ENCODE results near the gene PRIM2.
"Not testable (repeated sequence)": the region's sequence is repeated elsewhere in the genome, so short reads cannot be mapped to it uniquely, and the experiment has no call there.

Gene PRIM2

GRCh38 chr6:57310095-57310816 is 7.2 kb upstream of the PRIM2 start:
- DNase-seq: not testable (repeated sequence)

DNA sequence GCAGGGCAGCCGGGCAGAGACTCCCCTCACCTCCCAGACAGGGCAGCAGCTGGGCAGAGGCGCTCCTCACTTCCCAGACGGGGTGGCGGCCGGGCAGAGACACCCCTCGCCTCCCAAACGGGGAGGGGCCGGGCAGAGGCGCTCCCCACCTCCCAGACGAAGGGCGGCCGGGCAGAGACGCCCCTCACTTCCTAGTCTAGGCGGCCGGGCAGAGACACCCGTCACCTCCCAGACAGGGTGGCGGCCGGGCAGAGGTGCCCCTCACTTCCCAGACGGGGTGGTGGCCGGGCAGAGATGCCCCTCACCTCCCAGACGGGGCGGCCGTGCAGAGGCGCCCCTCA is 6.6 kb upstream of the PRIM2 start:
- DNase-seq: no peak

- not testable (repeated sequence) for DNase-seq
Measured at GRCh38 chr6:57311300-57312003, 6.0 kb upstream of the PRIM2 start.

GRCh38 chr6:57312004-57312345 is 5.5 kb upstream of the PRIM2 start:
- no peak for DNase-seq

GRCh38 chr6:57313009-57313408 is 4.4 kb upstream of the PRIM2 start:
- DNase-seq: no peak

GRCh38 chr6:57313711-57314471 is 3.5 kb upstream of the PRIM2 start:
- DNase-seq: no peak

DNA sequence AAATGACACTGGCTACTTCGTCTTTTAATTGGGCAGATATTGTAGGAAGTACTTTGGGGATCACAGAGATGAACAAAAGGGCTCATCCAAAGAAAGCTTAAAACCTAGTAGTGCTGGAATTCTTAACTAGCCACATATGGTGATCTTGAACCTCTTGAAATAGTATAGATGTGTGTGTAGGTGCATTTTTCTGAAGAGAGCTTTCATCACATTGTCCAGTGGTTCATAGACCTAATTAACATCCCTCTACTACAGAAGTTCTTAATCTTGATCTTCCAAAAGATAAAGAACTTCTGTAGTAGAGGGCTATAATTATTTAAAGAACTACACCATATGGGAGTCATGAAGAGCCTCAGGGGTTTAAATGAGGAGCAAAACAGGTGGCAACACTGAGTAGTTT is 2.3 kb upstream of the PRIM2 start:
- DNase-seq: no peak

DNA sequence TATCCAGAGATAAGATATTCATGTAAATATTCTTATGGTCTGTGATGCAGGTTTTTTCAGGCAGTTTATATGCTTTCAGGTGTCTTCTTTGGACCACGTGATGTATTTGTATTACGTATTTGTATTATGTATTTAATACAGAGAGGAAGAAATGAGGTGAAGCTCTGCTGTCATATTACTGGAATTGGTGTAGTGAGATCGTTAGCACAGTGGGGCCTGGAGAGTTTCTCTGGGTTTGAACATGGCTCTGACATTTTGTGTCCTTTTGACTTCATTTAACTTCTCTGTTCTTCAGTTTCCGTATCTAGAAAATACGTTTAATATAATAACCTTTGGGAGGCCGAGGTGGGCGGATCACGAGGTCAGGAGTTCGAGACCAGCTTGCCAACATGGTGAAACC is 1.6 kb upstream of the PRIM2 start:
- DNase-seq: no peak

DNA sequence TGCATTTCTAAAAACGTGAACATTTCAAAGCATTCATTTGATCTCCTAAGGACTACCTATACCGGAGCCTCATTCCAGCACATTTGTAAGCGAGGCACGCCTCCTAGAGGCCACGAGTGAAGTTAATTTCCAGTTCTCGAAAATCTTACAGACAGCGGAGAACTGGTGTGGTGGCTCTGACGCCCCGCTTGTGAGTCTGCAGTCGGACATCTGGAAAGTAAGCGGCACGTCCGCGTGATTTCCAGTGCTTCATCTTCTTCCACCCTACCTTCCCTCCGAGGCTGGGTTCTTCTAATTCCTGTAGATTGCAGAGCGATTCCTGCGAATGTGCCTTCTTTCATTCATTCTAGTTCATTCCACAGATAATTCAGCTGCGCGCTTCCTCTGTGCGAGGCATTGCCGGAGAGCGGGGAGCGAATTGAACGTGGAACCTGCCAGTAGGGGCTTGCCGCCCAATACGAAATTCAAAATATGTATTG is 810 bp upstream of the PRIM2 start:
- DNase-seq: peak; percentile 46 to 89 (median 69)

DNA sequence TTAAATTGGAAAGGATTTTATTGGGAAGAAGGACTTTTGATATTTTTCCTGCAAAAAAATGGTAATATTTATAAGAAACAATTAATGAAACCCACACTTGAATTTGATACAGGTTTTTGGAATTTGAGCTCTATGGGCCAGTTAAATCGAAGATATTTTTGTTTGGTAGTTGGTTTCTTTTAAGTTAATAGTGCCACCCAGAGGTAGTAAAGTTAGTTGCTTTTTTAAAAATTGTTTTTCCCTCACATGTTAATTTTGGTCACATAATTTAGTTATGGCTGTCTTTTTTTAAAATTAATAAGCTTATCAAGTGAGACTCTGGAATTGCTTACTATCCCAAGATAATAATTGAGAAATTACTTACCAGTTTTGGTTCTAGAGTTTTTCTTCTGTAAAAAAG is 7.1 kb downstream of the PRIM2 start:
- peak in 1 of 5 experiments; percentile 35 for DNase-seq

DNA sequence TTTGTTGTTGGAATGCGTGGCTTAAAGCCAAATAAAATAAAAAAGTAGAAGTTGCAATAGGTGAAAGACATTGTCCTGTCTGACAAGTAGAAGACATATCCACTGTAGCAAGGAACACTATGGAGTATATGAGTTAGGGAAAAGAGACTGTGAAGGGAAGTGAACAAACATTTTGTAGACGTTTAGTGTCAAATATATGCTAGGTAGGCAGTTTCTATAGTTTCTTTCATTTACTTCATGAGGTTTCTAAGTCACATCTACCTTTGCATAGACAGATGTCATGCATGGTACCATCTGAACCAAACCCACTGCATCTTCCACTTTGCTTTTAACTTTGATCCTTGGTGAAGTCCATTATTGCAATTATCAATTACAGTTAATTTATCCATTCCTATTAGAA is 9.9 kb downstream of the PRIM2 start:
- DNase-seq: no peak

DNA sequence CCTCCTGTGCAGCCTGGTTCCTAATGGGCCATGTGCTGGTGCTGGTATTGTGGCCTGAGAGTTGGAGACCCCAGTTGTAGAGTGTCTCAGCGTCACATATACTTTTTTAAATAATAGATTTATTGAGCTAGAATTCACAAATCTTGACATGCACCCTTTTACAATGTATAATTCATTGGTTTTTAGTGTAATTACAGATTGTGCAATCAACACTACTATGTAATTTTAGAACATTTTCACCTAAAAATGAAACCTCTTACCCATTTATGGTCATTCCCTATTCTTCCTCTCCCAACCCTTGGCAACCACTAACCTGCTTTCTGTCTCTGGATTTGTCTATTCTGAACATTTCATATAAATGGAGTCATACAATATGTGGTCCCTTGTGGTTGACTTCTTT is 10.6 kb downstream of the PRIM2 start:
- no peak for DNase-seq

- DNase-seq: no peak
Measured at GRCh38 chr6:57329933-57330332, 12.5 kb downstream of the PRIM2 start.

GRCh38 chr6:57342148-57342669 is 24.8 kb downstream of the PRIM2 start:
- DNase-seq: no peak

DNA sequence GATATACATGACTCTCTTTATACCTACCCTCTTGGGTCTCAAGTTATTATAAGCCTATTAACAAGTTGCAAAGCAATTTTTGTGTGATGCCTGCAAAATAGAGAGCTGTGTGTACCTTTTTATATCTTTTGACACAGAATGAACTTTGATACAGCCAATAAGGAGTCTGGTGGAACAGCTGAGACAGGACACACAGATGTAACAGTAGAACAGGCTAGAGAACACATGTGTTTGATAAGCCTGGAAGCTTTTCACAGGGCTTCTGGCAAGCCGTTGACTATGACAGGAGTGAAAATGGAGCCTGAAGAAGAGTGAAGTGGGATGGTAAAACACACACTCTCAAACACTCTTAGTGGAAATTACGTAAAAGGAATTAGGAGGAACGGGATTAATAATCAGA is 25.9 kb downstream of the PRIM2 start:
- not testable (repeated sequence) for DNase-seq

GRCh38 chr6:57346715-57347114 is 29.3 kb downstream of the PRIM2 start:
- not testable (repeated sequence) for DNase-seq

- DNase-seq: not testable (repeated sequence)
Measured at GRCh38 chr6:57347597-57347996, 30.2 kb downstream of the PRIM2 start.

DNA sequence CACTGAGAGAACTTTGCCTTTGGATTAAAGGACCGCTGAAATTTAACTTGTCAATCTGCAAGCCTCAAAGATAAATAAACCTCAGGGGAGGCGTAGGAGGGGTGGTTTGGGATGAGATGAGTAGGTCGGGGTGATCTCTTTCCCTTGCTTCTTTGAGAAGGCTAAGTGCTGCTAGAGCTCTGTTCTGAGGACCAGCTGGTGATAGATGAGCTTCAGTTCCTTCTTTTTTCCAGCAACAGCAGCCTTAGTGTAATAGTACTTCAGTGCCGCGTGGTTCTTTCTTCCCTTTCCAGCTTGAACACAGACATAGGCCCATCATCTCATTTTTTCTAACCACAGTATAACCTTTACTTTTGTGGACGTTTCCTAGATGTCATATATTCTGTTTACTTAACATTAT is 33.0 kb downstream of the PRIM2 start:
- not testable (repeated sequence) for DNase-seq

DNA sequence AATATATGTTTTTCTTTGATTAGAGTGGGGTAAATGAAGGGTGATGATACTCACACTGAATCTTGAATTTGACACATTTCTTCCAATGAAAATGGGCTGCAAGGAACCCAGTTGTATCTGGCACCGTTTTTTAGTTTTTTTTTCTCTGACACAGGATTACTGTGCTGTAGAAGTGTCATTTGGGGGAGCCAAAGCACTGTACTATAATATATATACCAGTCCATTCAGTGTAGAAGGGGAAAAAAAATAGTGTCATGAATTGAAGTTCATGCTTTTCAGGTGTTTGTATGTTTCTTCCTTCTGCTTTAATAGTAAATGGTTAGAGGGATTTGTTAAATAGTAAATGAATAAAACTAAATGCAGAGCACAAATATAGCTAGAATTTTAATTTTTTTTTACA is 35.2 kb downstream of the PRIM2 start:
- not testable (repeated sequence) for DNase-seq

- not testable (repeated sequence) for DNase-seq
Measured at GRCh38 chr6:57358319-57358718, 40.9 kb downstream of the PRIM2 start.

- DNase-seq: not testable (repeated sequence)
Measured at GRCh38 chr6:57359766-57360165, 42.3 kb downstream of the PRIM2 start.

DNA sequence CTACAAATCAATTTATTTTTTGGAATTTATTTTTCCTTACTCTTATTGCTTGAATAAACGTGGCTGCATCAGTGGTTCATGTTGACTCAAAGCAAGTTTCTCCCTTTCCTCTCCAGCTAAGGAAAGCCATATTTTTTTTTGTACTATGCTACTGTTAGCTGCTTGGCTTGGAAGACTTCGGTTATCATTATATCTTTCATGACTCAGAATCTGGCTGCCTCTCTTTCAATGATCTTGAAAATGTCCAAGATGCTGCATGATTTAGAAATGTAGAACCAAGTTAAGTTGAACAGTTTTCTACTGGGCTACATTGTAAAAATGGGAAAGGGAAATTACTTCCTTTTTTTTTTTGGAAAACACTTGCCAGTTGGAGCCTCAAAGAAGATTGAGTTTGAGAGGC is 44.9 kb downstream of the PRIM2 start:
- DNase-seq: not testable (repeated sequence)

GRCh38 chr6:57365076-57365583 is 47.7 kb downstream of the PRIM2 start:
- DNase-seq: not testable (repeated sequence)
